Gastroesophageal sphincter (tissue), 3 donors: ENCODE data around the gene DENR.

Experiments used
- POLR2A ChIP-seq, 2 donors: fragments of 450-650 bp; IDR thresholded peaks; one replicate each; pipeline ENCODE4 v1.6.1; 2017; ENCODE audit warnings: antibody characterized with exemption in 2 of 2, mild to moderate bottlenecking in 2 of 2, moderate library complexity in 1 of 2
- POLR2AphosphoS5 ChIP-seq: sonication (generic); formaldehyde crosslinking; IDR thresholded peaks from one replicate; pipeline ENCODE4 v1.6.1; 2017; ENCODE audit warnings: antibody characterized with exemption
- TF ChIP-seq, protein P1 (sequence below), 4 experiments: fragments of 200-600 bp in 2 of 4; fragments of 450-650 bp in 2 of 4; sonication (generic) in 1 of 4; IDR thresholded peaks; one replicate each; pipeline ENCODE4 v1.5.1; 2017 to 2019; ENCODE audit warnings: antibody characterized with exemption in 4 of 4, mild to moderate bottlenecking in 2 of 4, moderate library complexity in 2 of 4

- TF ChIP-seq, protein P1, sequence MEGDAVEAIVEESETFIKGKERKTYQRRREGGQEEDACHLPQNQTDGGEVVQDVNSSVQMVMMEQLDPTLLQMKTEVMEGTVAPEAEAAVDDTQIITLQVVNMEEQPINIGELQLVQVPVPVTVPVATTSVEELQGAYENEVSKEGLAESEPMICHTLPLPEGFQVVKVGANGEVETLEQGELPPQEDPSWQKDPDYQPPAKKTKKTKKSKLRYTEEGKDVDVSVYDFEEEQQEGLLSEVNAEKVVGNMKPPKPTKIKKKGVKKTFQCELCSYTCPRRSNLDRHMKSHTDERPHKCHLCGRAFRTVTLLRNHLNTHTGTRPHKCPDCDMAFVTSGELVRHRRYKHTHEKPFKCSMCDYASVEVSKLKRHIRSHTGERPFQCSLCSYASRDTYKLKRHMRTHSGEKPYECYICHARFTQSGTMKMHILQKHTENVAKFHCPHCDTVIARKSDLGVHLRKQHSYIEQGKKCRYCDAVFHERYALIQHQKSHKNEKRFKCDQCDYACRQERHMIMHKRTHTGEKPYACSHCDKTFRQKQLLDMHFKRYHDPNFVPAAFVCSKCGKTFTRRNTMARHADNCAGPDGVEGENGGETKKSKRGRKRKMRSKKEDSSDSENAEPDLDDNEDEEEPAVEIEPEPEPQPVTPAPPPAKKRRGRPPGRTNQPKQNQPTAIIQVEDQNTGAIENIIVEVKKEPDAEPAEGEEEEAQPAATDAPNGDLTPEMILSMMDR (IDR thresholded peaks at IDR 0.05): no peak
- TF ChIP-seq POLR2AphosphoS5 (no peak), POLR2A (IDR thresholded peaks at IDR 0.05) (no peak)
These were observed 32.9 kb downstream of the DENR start for GRCh38 chr12:122785503-122785902.
